GM12878 (cell line): ENCODE data around the gene GPR137B. TPM values are rescaled to one million over a fixed set of nuclear protein-coding genes. Genes with fewer than 3 reads are reported as not detected.

ENCODE experiments used
- ATAC-seq: fragments of 200-7000 bp; cut with Tn5 transposase; 3 replicates; pipeline ENCODE4 v1.9.1; 2020; ENCODE audit warnings: mild to moderate bottlenecking, moderate library complexity
- BruUV-seq: library from RNA; stranded (reverse); fragments of 400-500 nt; replicated peaks from 2 replicates; lab custom pipeline; 2021; lab: Mats Ljungman, UMichigan
- CTCF ChIA-PET: fragments of 300-600 bp; sonication (Branson Sonifier 250); formaldehyde crosslinking; extraction: SDS; loops from one replicate; lab custom pipeline; 2021; ENCODE audit warnings: inconsistent platforms; lab: Yijun Ruan, JAX
- POLR2A ChIA-PET: fragments of 350-600 bp; formaldehyde crosslinking; extraction: SDS; loops from one replicate; lab custom pipeline; 2021; ENCODE audit warnings: inconsistent platforms; lab: Charles Lee
- RAD21 ChIA-PET: fragments of 300-600 bp; sonication (Branson Sonifier 250); formaldehyde crosslinking; loops from one replicate; lab custom pipeline; 2023; ENCODE audit warnings: antibody characterized with exemption; ENCODE audit not compliant: unreplicated experiment; lab: Charles Lee
- SMC1A ChIA-PET: fragments of 300-600 bp; sonication (Branson Sonifier 250); formaldehyde crosslinking; loops from one replicate; lab custom pipeline; 2023; ENCODE audit not compliant: unreplicated experiment, uncharacterized antibody; lab: Charles Lee
- DNase-seq: peaks from one replicate; pipeline ENCODE4 v3.0.0-alpha.2; 2011; ENCODE audit warnings: low read depth, low spot score
- FAIRE-seq: peaks from 3 replicates; lab custom pipeline; 2011; peaks lifted over from hg19 to GRCh38; lab: Jason Lieb, UNC
- H2AFZ ChIP-seq: 2 replicates; pipeline ENCODE4 v1.6.0; 2011; ENCODE audit warnings: low read depth, low read length, control low read depth; ENCODE audit not compliant: control insufficient read depth
- H3K27ac ChIP-seq: 2 replicates; pipeline ENCODE4 v1.5.1; 2011; ENCODE audit warnings: control low read depth; ENCODE audit not compliant: control insufficient read depth, insufficient read depth
- H3K27me3 ChIP-seq, 2 experiments: replicated peaks in 1 of 2; 2 replicates each; pipeline versions ENCODE4 v1.6.0 to v1.6.1; 2011; ENCODE audit warnings: low read length in 1 of 2; ENCODE audit not compliant: control insufficient read depth in 2 of 2, insufficient read depth in 2 of 2
- H3K36me3 ChIP-seq, 2 experiments: 2 replicates each; pipeline ENCODE4 v1.5.1; 2011; ENCODE audit warnings: low read length in 1 of 2; ENCODE audit not compliant: control insufficient read depth in 2 of 2, insufficient read depth in 2 of 2
- H3K4me1 ChIP-seq: 2 replicates; pipeline ENCODE4 v1.6.1; 2011; ENCODE audit warnings: mild to moderate bottlenecking, low read length, moderate library complexity, mixed read lengths; ENCODE audit not compliant: control insufficient read depth, insufficient read depth
- H3K4me2 ChIP-seq: 2 replicates; pipeline ENCODE4 v1.6.0; 2011; ENCODE audit warnings: control low read depth; ENCODE audit not compliant: control insufficient read depth, insufficient read depth
- H3K4me3 ChIP-seq: fragments of 200-600 bp; sonication (generic); 2 replicates; pipeline ENCODE4 v1.5.1; 2016
- H3K79me2 ChIP-seq: 2 replicates; pipeline ENCODE4 v1.6.0; 2011; ENCODE audit warnings: low read length; ENCODE audit not compliant: control insufficient read depth, insufficient read depth
- H3K9ac ChIP-seq: 2 replicates; pipeline ENCODE4 v1.8.0; 2011; ENCODE audit warnings: low read length, control low read depth, mixed read lengths; ENCODE audit not compliant: control insufficient read depth, insufficient read depth
- H3K9me3 ChIP-seq: replicated peaks from 3 replicates; pipeline ENCODE4 v1.5.1; 2011; ENCODE audit warnings: mild to moderate bottlenecking, low read length; ENCODE audit not compliant: control insufficient read depth, insufficient read depth
- H4K20me1 ChIP-seq: 2 replicates; pipeline ENCODE4 v1.6.0; 2011; ENCODE audit not compliant: control insufficient read depth, insufficient read depth
- ATF7 ChIP-seq: fragments of 450-650 bp; IDR thresholded peaks from 2 replicates; pipeline ENCODE4 v1.6.1; 2016; ENCODE audit warnings: low read depth, mild to moderate bottlenecking
- BCL3 ChIP-seq: IDR thresholded peaks from 2 replicates; pipeline ENCODE4 v1.6.1; 2011; ENCODE audit warnings: borderline replicate concordance, low read depth, mild to moderate bottlenecking, moderate library complexity, low read length; ENCODE audit not compliant: insufficient read depth, poor library complexity, severe bottlenecking
- DPF2 ChIP-seq: fragments of 450-650 bp; IDR thresholded peaks from 2 replicates; pipeline ENCODE4 v1.6.1; 2017; ENCODE audit warnings: mild to moderate bottlenecking
- EED ChIP-seq: sonication (generic); IDR thresholded peaks from 2 replicates; pipeline ENCODE4 v1.6.1; 2016; ENCODE audit warnings: antibody characterized with exemption, low read depth
- FOXK2 ChIP-seq: fragments of 450-650 bp; IDR thresholded peaks from 2 replicates; pipeline ENCODE4 v1.6.1; 2017; ENCODE audit warnings: mild to moderate bottlenecking, moderate library complexity
- PAX5 ChIP-seq: IDR thresholded peaks from 2 replicates; pipeline ENCODE4 v1.6.1; 2011; ENCODE audit warnings: low read depth, low read length, borderline replicate concordance
- PAX8 ChIP-seq: fragments of 450-650 bp; IDR thresholded peaks from 2 replicates; pipeline ENCODE4 v1.6.1; 2017; ENCODE audit warnings: mild to moderate bottlenecking, moderate library complexity
- PRDM15 ChIP-seq: fragments of 450-650 bp; formaldehyde crosslinking; IDR thresholded peaks from 2 replicates; pipeline ENCODE4 v1.4.0; 2020; ENCODE audit warnings: mild to moderate bottlenecking, moderate library complexity
- SREBF2 ChIP-seq: IDR thresholded peaks from 2 replicates; pipeline ENCODE4 v1.6.1; 2012; ENCODE audit warnings: mild to moderate bottlenecking, low read length
- SRF ChIP-seq, 2 experiments: IDR thresholded peaks; 2 replicates each; pipeline ENCODE4 v1.6.1; 2011; ENCODE audit warnings: low read depth in 2 of 2, low read length in 2 of 2, mild to moderate bottlenecking in 1 of 2, moderate library complexity in 1 of 2
- TARDBP ChIP-seq: IDR thresholded peaks from 2 replicates; pipeline ENCODE4 v1.6.1; 2016; ENCODE audit warnings: borderline replicate concordance
- TBL1XR1 ChIP-seq: IDR thresholded peaks from 2 replicates; pipeline ENCODE4 v1.6.1; 2012; ENCODE audit warnings: low read depth, low read length, improper control_type of control experiment
- ZBTB33 ChIP-seq: fragments of 450-650 bp; IDR thresholded peaks from 2 replicates; pipeline ENCODE4 v1.6.1; 2017; ENCODE audit warnings: mild to moderate bottlenecking
- ZNF384 ChIP-seq: IDR thresholded peaks from 2 replicates; pipeline ENCODE4 v1.6.1; 2012; ENCODE audit warnings: low read depth, mild to moderate bottlenecking, low read length, improper control_type of control experiment, borderline replicate concordance
- WGBS: methylation state at CpG from one replicate; pipeline ENCODE4 v1.1.6; 2016; ENCODE audit warnings: low lambda C conversion rate; ENCODE audit not compliant: insufficient replicate concordance, insufficient coverage; ENCODE audit errors: missing lambda C conversion rate; 5-methylcytosine and 5-hydroxymethylcytosine counted together
- in situ Hi-C: fragments of 300-500 bp; cut with MboI; formaldehyde crosslinking; loops from 9 replicates; pipeline ENCODE4 v1.14.3; 2018; ENCODE audit warnings: mixed read lengths
- intact Hi-C: fragments of 100-400 bp; cut with micrococcal nuclease; formaldehyde crosslinking; loops from one replicate; pipeline ENCODE4 v1.14.2; 2022; ENCODE audit not compliant: unreplicated experiment
- polyA plus RNA-seq, 11 experiments: library from polyadenylated mRNA; depleted of rRNA in 4 of 11; unstranded in 6 of 11; stranded (reverse) in 5 of 11; fragments of >200 nt; fragmentation: Nextera tagmentation in 4 of 11; fragmentation: Illumina TruSeq in 1 of 11; extraction: Ambion mirVana in 4 of 11; extraction: Trizol in 1 of 11; gene quantifications; 1 replicate in 1 of 11; 2 replicates in 10 of 11; pipeline versions ENCODE4 v1.2.1 to v1.2.3, GENCODE V29; 2011 to 2016; ENCODE audit warnings: inconsistent platforms in 2 of 11, missing spikeins in 2 of 11, low read depth in 1 of 11
- total RNA-seq, 4 experiments: library from RNA; depleted of rRNA in 3 of 4; stranded (reverse); fragments of >200 nt in 3 of 4; fragmentation: Illumina TruSeq in 1 of 4; extraction: Trizol in 1 of 4; gene quantifications; 2 replicates each; pipeline versions ENCODE4 v1.2.1 to v1.2.3, GENCODE V29; 2013 to 2021
- TF ChIP-seq, protein P1 (sequence below): IDR thresholded peaks from 2 replicates; pipeline ENCODE4 v1.6.1; 2011; ENCODE audit warnings: mild to moderate bottlenecking, low read depth, low read length, moderate library complexity; ENCODE audit not compliant: insufficient replicate concordance

Gene GPR137B
- total and polyA plus RNA-seq, 10 of the 15 experiments (the other 5 are each of a cell fraction or from before 2014, with no cell fraction given): 5.4 to 20.8 (median 12.5) TPM

DNA sequence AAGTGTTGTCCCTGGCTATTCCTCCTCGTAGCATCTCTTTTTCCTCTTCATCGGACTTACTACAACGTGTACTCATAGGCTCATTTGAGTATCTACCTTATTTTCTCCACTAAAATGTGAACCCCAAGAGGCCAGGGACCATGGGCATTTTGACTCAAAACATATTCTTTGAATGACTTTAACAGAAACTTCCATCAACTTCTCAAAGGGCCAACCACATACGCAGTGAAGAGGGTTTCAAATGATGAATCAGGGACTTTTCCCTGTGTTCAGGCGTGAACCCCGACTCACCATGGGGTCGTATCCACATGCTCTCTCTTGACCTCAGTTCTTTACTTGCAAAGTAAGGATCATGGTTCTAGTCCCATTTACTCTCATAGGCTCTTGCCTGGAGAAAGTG, 20.2 kb upstream of the GPR137B start:
- H3K27me3 ChIP-seq: no peaks in the 10 kb centered on the region
- DNase-seq (peak; percentile 73), FAIRE-seq (peak; percentile 49), ATAC-seq (peak; percentile 69)
- ChIA-PET CTCF (interaction anchor here (0.6 to 1.0 kb wide), 3 partner anchors 18 to 287 kb away, joined by 3 read pairs; no protein-coding TSS in a partner anchor), POLR2A (interaction anchor here (0.8 to 0.9 kb wide), 2 partner anchors 18 to 34 kb away, joined by 3 to 6 read pairs; no protein-coding TSS in a partner anchor), SMC1A (interaction anchor here (1.1 to 4.7 kb wide), 10 partner anchors 9 to 162 kb away, joined by 4 to 22 read pairs (median 8); no protein-coding TSS in a partner anchor), RAD21 (interaction anchor here (0.9 to 2.1 kb wide), 4 partner anchors 19 to 336 kb away, joined by 3 to 22 read pairs (median 6); no protein-coding TSS in a partner anchor)
- no peaks in the 10 kb centered on the region for H3K36me3 ChIP-seq
- no peaks in the 10 kb centered on the region for H3K9me3 ChIP-seq
- H3K9ac ChIP-seq: no peak overlapping the region; the same call in 1 of the 2 replicates
- intact Hi-C loops (loop anchor here (1.0 to 2.0 kb wide), 2 partner anchors 19 to 38 kb away; no protein-coding TSS in a partner anchor), in situ Hi-C loops (loop anchor here (25.0 kb wide), 2 partner anchors 165 to 1015 kb away; partner anchors contain the start of gene ERO1B)
- WGBS: 0% methylated on average over 7 of the region's 7 CpGs
- H3K4me1 ChIP-seq: peaks cover 34% of the 10 kb centered on the region
- peak overlapping the region; percentile 27 for H3K27ac ChIP-seq
- BruUV-seq: no TSS peak
- no peak overlapping the region for H3K4me3 ChIP-seq
- H4K20me1 ChIP-seq: no peaks in the 10 kb centered on the region
- H3K79me2 ChIP-seq: no peaks in the 10 kb centered on the region
- peak overlapping the region; percentile 66 for H3K4me2 ChIP-seq
- no peak overlapping the region; the same call in 1 of the 2 replicates for H2AFZ ChIP-seq
- TF ChIP-seq PAX5: peak; percentile 84; the same call in 1 of the 2 replicates
- TF ChIP-seq PAX8: no peak
- peak; percentile 89 for TF ChIP-seq BCL3
- TF ChIP-seq EED: peak; percentile 96
- no peak for TF ChIP-seq FOXK2
- no peak for TF ChIP-seq PRDM15 (CRISPR knock-in tag)
- TF ChIP-seq TBL1XR1: no peak
- TF ChIP-seq TARDBP: no peak
- no peak for TF ChIP-seq SREBF2
- TF ChIP-seq SRF (IDR thresholded peaks at IDR 0.05; ENCODE audit: low read depth in 2 of 2, low read length in 2 of 2): peak in 1 of 2 experiments; percentile 78; a peak in 2 of 4 replicates
- TF ChIP-seq, protein P1, sequence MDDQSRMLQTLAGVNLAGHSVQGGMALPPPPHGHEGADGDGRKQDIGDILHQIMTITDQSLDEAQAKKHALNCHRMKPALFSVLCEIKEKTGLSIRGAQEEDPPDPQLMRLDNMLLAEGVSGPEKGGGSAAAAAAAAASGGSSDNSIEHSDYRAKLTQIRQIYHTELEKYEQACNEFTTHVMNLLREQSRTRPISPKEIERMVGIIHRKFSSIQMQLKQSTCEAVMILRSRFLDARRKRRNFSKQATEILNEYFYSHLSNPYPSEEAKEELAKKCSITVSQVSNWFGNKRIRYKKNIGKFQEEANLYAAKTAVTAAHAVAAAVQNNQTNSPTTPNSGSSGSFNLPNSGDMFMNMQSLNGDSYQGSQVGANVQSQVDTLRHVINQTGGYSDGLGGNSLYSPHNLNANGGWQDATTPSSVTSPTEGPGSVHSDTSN: no peak
- 0 out of 2 replicates have a peak, but pooled peaks have one; percentile 33 for TF ChIP-seq ATF7
- TF ChIP-seq ZBTB33: no peak
- TF ChIP-seq DPF2: peak; percentile 87
- no peak for TF ChIP-seq ZNF384
